ENCODE results near the gene ETV2. TPM values are rescaled to one million over a fixed set of nuclear protein-coding genes. Genes with fewer than 3 reads are reported as not detected.

ETV2 gene
- polyA plus RNA-seq, 1 donor from 2014 or later: 0.50 TPM

DNA sequence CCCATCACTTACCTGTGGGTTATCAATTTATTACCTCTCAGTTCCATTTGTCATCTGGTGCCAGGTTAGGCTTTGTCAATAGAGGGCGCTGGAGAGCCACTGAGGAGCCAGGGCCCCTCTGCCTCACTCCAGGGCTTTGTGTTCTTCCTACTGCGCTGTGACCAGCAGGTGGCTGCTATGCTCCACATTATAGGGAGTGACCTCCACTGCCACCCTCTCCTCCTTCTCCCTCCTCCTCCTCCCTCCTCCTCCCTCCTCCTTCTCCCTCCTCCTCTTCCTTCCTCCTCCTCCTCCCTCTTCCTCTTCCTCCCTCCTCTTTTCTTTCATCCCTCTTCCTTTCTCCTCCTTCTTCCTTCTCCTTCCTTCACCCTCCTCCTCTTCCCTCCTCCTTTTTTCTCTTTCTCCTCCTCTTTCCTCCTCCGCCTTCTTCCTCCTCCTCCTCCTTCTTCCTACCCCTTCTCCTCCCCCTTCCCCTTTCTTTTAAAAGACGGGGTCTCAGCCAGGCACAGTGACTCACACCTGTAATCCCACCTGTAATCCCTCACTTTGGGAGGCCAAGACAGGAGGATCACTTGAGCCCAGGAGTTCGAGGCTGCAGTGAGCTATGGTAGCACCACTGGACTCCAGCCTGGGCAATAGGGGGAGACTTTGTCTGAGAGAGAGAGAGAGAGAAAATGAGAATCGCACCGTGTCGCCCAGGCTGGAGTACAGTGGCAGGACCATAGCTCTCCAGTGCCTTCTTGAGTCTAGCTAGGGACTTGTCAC, 52.5 kb downstream of the ETV2 start:
- Mint-ChIP-seq H3K4me1 (peaks cover 0 to 2% (median 0%) of the 10 kb centered on the region in 3 donors), H3K9me3 (no peaks in the 10 kb centered on the region), H3K27ac (no peak overlapping the region), H3K4me3 (no peak overlapping the region), H3K27me3 (no peaks in the 10 kb centered on the region), H3K36me3 (no peaks in the 10 kb centered on the region)

Other genes starting within 250 kb of the ETV2 start
- gene FFAR2, start 193.5 kb upstream of the ETV2 start, polyA plus RNA-seq: not detected
- gene KRTDAP, start 151.3 kb upstream of the ETV2 start, polyA plus RNA-seq: not detected
- 1.1 TPM for gene DMKN, start 128.1 kb upstream of the ETV2 start, polyA plus RNA-seq
- gene SBSN, start 113.4 kb upstream of the ETV2 start, polyA plus RNA-seq: not detected
- not detected for gene GAPDHS, start 108.3 kb upstream of the ETV2 start, polyA plus RNA-seq
- gene TMEM147, start 96.1 kb upstream of the ETV2 start, polyA plus RNA-seq: 146 TPM
- gene ATP4A, start 78.1 kb upstream of the ETV2 start, polyA plus RNA-seq: not detected
- gene PMIS2, start 55.6 kb upstream of the ETV2 start, polyA plus RNA-seq: not detected
- gene HAUS5, start 29.0 kb upstream of the ETV2 start, polyA plus RNA-seq: 11.4 TPM
- 76.5 TPM for gene RBM42, start 12.7 kb upstream of the ETV2 start, polyA plus RNA-seq
- 814 TPM for gene COX6B1, start 6.6 kb downstream of the ETV2 start, polyA plus RNA-seq
- not detected for gene UPK1A, start 24.8 kb downstream of the ETV2 start, polyA plus RNA-seq
- 31.6 TPM for gene ZBTB32, start 62.8 kb downstream of the ETV2 start, polyA plus RNA-seq
- 2.7 TPM for gene KMT2B, start 76.3 kb downstream of the ETV2 start, polyA plus RNA-seq
- gene IGFLR1, start 100.7 kb downstream of the ETV2 start, polyA plus RNA-seq: 140 TPM
- gene U2AF1L4, start 103.7 kb downstream of the ETV2 start, polyA plus RNA-seq: 74.8 TPM
- gene PSENEN, start 103.9 kb downstream of the ETV2 start, polyA plus RNA-seq: 85.0 TPM
- gene LIN37, start 106.8 kb downstream of the ETV2 start, polyA plus RNA-seq: 8.2 TPM
- gene HSPB6, start 115.3 kb downstream of the ETV2 start, polyA plus RNA-seq: not detected
- gene PROSER3, start 116.4 kb downstream of the ETV2 start, polyA plus RNA-seq: 7.3 TPM
- not detected for gene ARHGAP33, start 133.8 kb downstream of the ETV2 start, polyA plus RNA-seq
- gene PRODH2, start 171.1 kb downstream of the ETV2 start, polyA plus RNA-seq: not detected
- gene NPHS1, start 210.8 kb downstream of the ETV2 start, polyA plus RNA-seq: not detected
- gene KIRREL2, start 215.2 kb downstream of the ETV2 start, polyA plus RNA-seq: not detected
- gene APLP1, start 226.8 kb downstream of the ETV2 start, polyA plus RNA-seq: not detected

All from IgD-negative memory B cell (primary cell).